NCI-H1436 treated with DMSO at 0.1 percent for 48 hours (cell line): ENCODE measurements around the gene PLOD1.

Source experiments
- DNase-seq: peaks from one replicate; lab custom pipeline; 2025; lab: John Stamatoyannopoulos, UW

PLOD1 gene

GRCh38 chr1:11978301-11978700, 43.8 kb downstream of the PLOD1 start:
- no peak for DNase-seq

- DNase-seq = no peak
Observed at GRCh38 chr1:11979028-11979850, 44.7 kb downstream of the PLOD1 start.

- peak; percentile 68 for DNase-seq
Observed at GRCh38 chr1:11979851-11980675, 45.5 kb downstream of the PLOD1 start, which contains the start of gene MFN2. MFN2 (plus strand) TSS chr1:11980444; CDS start chr1:11989169, 8,725 bp downstream.

DNA sequence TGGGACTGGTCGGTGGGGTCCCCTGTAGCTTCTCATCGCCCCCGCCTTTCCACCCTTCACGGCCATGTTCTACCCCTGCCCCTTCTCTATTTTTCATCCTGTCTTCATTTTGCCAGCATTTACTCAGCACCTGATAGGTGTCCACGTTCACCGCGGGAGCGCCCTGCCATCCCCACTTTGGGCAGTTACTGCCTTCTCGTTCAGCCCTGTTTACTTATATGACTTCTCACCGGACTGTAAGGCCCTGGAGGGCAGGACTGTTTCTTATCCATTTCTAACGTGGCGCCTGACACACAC, 46.1 kb downstream of the PLOD1 start:
- DNase-seq = no peak

GRCh38 chr1:11981378-11982009, 47.0 kb downstream of the PLOD1 start:
- no peak for DNase-seq

DNA sequence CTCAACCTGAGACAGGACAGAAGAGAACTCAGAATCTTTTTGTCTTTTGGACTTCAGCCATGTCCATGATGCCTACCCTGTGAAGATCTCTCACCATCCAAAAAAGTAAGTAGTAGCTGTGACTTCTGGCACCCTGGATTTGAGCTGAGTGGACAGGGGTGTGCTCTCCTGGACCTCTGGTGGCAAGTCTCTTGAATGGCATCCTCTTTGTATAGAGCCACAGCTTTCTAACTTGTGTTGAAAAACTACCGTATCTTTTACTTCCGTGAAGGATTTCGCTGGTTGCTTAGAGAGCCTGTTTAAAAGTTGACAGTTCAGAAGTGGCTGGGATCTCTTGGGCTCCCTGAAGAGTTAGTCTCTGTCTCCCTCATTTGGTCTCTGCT, 47.5 kb downstream of the PLOD1 start:
- DNase-seq = no peak

DNA sequence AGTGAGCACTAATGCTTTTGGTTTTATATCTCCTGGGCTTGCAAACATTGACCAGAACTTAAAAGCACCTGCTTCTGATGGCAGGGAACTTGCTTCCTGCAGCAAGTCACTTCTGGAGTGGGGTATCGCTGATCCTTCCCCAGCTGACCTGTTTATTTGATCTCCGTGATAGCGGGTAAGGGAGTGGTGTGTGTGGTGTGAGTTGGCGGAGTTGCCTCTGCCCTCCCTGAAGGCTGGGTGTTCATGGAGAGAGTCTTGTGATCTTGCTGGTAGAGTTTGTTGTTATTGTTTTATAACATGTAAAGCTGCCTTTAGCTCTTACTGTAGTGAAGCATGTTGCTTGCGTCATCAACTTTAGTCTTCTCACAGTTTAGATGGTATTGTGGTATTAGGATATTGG, 49.6 kb downstream of the PLOD1 start:
- DNase-seq = no peak

DNA sequence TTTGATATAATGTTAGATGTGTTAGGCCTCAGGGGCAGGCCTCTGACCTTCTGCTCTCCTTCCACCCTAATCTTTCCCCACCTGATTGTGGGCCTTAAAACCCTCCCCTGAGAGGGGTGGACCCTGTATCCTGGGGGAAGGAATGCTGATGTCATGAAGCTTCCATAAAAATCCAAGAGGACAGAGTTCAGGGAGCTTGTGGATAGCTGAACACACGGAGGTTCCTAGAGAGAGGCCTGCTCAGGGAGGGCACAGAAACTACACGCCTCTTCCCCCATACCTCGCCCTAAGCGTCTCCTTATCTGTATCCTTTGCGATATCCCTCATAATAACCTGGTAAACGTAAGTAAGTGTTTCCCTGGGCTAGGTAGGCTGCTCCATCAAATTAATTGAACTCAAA, 50.1 kb downstream of the PLOD1 start:
- no peak for DNase-seq

DNA sequence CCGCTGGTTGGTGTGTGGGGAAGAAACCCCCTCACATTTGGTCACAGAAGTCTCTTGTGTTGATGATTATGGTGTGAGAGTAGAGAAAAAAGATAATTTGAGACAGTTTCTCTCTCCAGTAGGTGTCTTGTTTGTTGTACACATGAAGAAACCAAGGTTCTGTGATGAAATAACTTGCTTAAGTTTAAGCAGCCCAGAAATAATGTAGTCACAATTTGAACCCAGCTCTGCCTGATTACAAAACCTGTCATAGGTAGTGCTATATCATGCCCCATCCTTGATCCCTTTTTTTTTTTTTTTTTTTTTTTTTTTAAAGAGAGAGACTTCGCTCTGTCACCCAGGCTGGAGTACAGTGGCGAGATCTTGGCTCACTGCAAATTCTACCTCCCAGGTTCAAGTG, 50.7 kb downstream of the PLOD1 start:
- DNase-seq = no peak

DNA sequence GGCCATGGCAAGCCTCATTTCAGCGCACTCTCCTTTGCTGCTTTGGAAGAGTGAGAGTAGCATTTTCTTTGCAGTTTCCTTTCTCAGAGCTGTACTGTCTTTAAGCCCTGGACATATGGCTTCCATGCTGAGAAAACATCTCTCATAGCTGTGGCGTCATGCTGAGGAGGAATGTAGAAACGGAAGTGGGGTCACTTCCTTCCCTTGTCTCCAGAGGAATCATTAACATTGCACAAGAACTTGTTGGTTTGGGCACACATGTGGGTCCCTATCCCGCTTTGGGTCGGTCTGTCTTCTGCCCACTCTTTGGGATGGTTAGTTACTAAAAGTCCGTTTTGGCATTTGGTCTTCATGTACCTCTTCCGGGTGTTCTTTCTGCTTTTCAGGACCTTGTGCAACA, 51.3 kb downstream of the PLOD1 start:
- no peak for DNase-seq

- no peak for DNase-seq
Observed at GRCh38 chr1:11989669-11990068, 55.2 kb downstream of the PLOD1 start.

DNA sequence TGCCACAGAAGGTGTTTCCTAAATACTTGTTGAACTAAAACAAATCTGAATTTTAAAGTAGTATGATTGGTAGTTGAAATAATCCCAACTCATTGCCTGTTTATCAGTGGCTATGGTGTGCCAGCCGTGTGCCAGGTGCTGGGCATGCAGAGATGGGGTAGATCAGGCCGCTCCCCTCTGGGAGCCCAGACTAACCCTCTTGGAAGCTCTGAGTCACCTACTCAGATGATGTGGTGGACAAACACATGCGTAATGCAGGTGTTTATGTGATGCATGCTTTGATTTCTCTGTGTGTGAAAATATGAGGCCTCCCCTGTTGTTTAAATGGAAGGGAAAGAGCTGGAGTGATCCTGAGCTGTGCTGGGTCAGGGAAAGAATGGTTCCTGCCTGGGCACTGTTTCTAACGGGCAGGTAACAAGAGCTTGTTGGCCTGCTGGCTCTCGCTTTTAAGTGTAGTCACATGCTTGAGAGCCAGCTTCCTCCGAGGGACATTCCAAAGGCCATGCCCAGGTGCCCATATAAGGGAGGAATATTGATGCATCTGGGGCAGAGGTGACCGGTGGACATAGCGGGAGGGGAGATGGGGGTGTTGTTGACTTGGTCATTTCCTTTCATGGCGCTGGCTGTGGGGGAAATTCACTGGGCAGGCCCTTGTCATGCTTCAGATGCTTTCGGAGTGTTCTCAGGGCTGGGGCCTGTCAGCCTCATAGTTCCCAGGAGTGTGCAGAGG, 56.0 kb downstream of the PLOD1 start:
- DNase-seq = no peak

GRCh38 chr1:11991969-11992676, 57.6 kb downstream of the PLOD1 start:
- no peak for DNase-seq

- no peak for DNase-seq
Observed at GRCh38 chr1:11997081-11997850, 62.7 kb downstream of the PLOD1 start.

DNA sequence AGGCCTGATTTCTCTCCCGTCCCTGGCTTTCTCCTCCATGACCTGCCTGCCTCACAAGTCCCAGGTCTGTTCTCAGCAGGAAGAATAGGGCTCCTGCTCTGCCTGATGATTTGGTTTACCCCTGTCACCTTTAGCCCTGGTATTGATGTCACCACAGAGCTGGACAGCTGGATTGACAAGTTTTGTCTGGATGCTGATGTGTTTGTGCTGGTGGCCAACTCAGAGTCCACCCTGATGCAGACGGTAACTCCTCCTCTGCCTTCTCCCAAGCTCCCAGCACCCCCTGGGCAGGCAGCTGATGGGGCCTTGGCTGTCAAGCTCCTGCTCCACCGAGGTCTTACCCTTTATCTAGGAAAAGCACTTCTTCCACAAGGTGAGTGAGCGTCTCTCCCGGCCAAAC, 64.1 kb downstream of the PLOD1 start:
- no peak for DNase-seq

GRCh38 chr1:11999236-11999635, 64.7 kb downstream of the PLOD1 start:
- no peak for DNase-seq

DNA sequence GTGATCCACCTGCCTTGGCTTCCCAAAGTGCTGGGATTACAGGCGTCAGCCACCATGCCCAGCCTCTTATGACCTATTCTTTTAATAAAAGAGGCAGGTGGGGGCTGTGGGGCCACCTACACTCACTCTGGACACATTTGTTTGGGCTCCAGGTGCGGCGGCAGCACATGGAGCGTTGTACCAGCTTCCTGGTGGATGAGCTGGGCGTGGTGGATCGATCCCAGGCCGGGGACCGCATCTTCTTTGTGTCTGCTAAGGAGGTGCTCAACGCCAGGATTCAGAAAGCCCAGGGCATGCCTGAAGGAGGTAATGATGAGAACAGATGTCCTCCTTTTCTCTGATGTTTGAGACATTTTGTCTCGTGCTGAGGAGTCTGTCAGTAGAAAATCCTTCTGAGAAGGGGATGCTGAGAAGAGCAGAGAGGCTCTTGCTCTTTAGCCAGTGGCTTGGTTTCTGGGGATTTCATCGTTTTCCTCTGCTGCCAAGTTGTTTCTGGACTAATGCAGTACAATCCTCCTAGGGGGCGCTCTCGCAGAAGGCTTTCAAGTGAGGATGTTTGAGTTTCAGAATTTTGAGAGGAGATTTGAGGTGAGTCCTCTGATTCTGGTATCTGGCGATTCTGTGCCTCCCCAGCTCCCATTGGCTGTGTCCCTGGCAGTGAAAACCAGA, 66.9 kb downstream of the PLOD1 start:
- DNase-seq = no peak

GRCh38 chr1:12001996-12002493, 67.5 kb downstream of the PLOD1 start:
- no peak for DNase-seq

DNA sequence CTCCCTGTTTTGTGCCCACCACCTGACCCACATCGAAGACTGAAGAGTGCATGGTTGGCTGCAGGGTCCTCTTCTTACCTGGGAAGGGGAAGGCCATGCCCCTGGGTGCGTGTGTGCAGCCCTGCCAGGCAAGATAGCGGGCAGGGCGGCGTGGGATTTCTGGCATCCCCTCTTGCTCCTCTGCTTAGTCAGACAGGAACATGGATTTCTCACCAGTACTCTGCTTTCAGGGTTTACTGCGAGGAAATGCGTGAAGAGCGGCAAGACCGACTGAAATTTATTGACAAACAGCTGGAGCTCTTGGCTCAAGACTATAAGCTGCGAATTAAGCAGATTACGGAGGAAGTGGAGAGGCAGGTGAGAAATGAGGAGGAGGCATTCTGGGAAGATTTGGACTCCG, 69.2 kb downstream of the PLOD1 start:
- DNase-seq = no peak
